Lower lobe of right lung (tissue), 2 donors: ENCODE measurements around the gene SDHAF1. TPM values are rescaled to one million over a fixed set of nuclear protein-coding genes. Genes with fewer than 3 reads are reported as not detected.

ENCODE experiments used
- ATAC-seq, 2 donors: fragments of 200-7000 bp; cut with Tn5 transposase; one replicate each; pipeline ENCODE4 v1.9.1; 2020 to 2022; ENCODE audit warnings: mild to moderate bottlenecking in 2 of 2, moderate library complexity in 2 of 2
- DNase-seq: peaks from one replicate; pipeline ENCODE4 v3.0.0-alpha.2; 2020
- H3K27ac ChIP-seq: fragments of 200-600 bp; one replicate; pipeline ENCODE4 v1.8.0; 2022
- H3K27me3 ChIP-seq: fragments of 200-600 bp; one replicate; pipeline ENCODE4 v1.8.0; 2022; ENCODE audit warnings: low read depth
- H3K36me3 ChIP-seq: fragments of 200-600 bp; one replicate; pipeline ENCODE4 v1.8.0; 2022; ENCODE audit warnings: mild to moderate bottlenecking
- H3K4me1 ChIP-seq: fragments of 200-600 bp; one replicate; pipeline ENCODE4 v1.8.0; 2022
- H3K4me3 ChIP-seq: fragments of 200-600 bp; one replicate; pipeline ENCODE4 v1.8.0; 2022; ENCODE audit warnings: mild to moderate bottlenecking
- H3K9me3 ChIP-seq: fragments of 200-600 bp; one replicate; pipeline ENCODE4 v1.8.0; 2022
- CTCF ChIP-seq: fragments of 200-600 bp; IDR thresholded peaks from one replicate; pipeline ENCODE4 v1.8.0; 2022; ENCODE audit warnings: antibody characterized with exemption, mild to moderate bottlenecking
- intact Hi-C: fragments of 100-400 bp; cut with DNase I; formaldehyde crosslinking; loops from one replicate; pipeline ENCODE4 v1.11.0; 2022
- total RNA-seq: library from RNA; stranded (reverse); fragmentation: NEBNext Ultra II Directional; extraction: Animal tissue kit (Norgen Biotek cat#: 25700); gene quantifications from one replicate; pipeline ENCODE4 v1.2.1, GENCODE V29; 2021
- donor health status: DM: no; HTN: yes; CAD: no; lungs with severe emphysema.

SDHAF1 gene
- total RNA-seq, 1 donor from 2014 or later, result 14.4 TPM

GRCh38 chr19:35993923-35994598 lies 927 bp upstream of the SDHAF1 start:
- no peaks in the 10 kb centered on the region for H3K27me3 ChIP-seq
- ATAC-seq (peak; percentile 2 to 29), DNase-seq (no peak)
- H3K36me3 ChIP-seq, result peaks cover 13% of the 10 kb centered on the region
- intact Hi-C loops, result no loop called here
- TF ChIP-seq CTCF, result no peak
- H3K4me1 ChIP-seq, result peaks cover 28% of the 10 kb centered on the region
- no peaks in the 10 kb centered on the region for H3K9me3 ChIP-seq
- peak overlapping the region; percentile 94 for H3K27ac ChIP-seq
- peak overlapping the region; percentile 93 for H3K4me3 ChIP-seq

GRCh38 chr19:35996777-35997176 lies 1.8 kb downstream of the SDHAF1 start:
- Histone ChIP-seq H3K4me3 (peak overlapping the region; percentile 93), H3K27ac (no peak overlapping the region), H3K27me3 (no peaks in the 10 kb centered on the region), H3K9me3 (no peaks in the 10 kb centered on the region), H3K36me3 (peaks cover 18% of the 10 kb centered on the region), H3K4me1 (peaks cover 39% of the 10 kb centered on the region)
- DNase-seq (no peak), ATAC-seq (no peak)
- intact Hi-C loops, result no loop called here
- no peak for TF ChIP-seq CTCF

DNA sequence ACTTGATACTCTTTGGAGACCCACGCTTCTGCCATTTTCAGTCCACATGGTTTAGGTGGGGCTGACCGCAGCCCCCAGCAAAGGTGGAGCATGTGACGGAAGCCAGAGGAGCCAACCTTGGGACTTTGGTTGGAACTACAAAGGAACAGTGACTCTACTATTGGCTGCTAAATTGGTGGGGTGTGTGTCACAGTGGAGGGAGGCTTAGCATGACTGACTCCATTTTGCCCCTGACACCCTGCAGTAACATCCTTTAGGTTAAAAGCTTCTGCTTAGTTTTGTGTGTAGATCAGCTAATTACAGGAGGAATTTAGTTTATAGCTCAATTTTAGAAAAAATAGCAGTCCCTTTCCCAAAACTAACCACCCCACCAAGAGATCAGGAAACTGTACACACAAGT lies 6.6 kb downstream of the SDHAF1 start:
- no peak for ATAC-seq

GRCh38 chr19:36003284-36003683 lies 8.3 kb downstream of the SDHAF1 start:
- intact Hi-C loops, result no loop called here
- DNase-seq (no peak), ATAC-seq (no peak)
- no peak for TF ChIP-seq CTCF
- peaks cover 14% of the 10 kb centered on the region for H3K4me1 ChIP-seq
- peaks cover 24% of the 10 kb centered on the region for H3K36me3 ChIP-seq
- no peak overlapping the region for H3K4me3 ChIP-seq
- no peak overlapping the region for H3K27ac ChIP-seq
- no peaks in the 10 kb centered on the region for H3K9me3 ChIP-seq
- no peaks in the 10 kb centered on the region for H3K27me3 ChIP-seq

More for the DNA sequence above, 6.6 kb downstream of the SDHAF1 start:
- intact Hi-C loops, result no loop called here
- no peak for TF ChIP-seq CTCF
- Histone ChIP-seq H3K27me3 (no peaks in the 10 kb centered on the region), H3K4me3 (no peak overlapping the region), H3K27ac (no peak overlapping the region), H3K36me3 (peaks cover 34% of the 10 kb centered on the region), H3K9me3 (no peaks in the 10 kb centered on the region), H3K4me1 (peaks cover 18% of the 10 kb centered on the region)
- DNase-seq, result no peak

DNA sequence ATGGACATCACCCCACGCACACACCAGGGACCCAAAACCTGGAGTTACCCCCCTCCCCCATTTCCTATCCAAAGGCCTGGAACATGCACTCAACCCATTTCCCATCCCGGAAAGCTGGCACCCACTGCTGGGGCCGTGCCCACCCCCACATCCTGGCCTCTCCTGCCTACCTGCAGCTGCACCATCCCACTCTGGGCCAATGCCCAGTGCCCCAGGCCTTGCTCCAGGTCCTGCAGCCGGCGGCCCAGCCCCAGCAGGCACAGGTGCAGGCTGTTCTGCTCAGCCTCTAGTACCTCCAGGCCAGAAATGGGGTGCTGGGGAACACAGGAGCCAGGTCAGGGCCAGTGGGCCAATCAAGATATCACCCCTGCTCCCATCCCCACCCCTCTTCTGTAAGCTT lies 12.0 kb downstream of the SDHAF1 start:
- DNase-seq, result no peak
- Histone ChIP-seq H3K4me1 (peaks cover 10% of the 10 kb centered on the region), H3K36me3 (peaks cover 16% of the 10 kb centered on the region), H3K9me3 (no peaks in the 10 kb centered on the region), H3K27ac (no peak overlapping the region), H3K4me3 (no peak overlapping the region), H3K27me3 (no peaks in the 10 kb centered on the region)
- no peak for TF ChIP-seq CTCF
- no peak for ATAC-seq
- intact Hi-C loops, result no loop called here
